ENCODE results near the gene SPRYD3. TPM values are rescaled to one million over a fixed set of nuclear protein-coding genes. Genes with fewer than 3 reads are reported as not detected.

Gene SPRYD3
- total RNA-seq, 1 donor from 2014 or later: 32.3 TPM

- DNase-seq (ENCODE audit: low read depth): no peak
- Histone ChIP-seq H3K36me3 (ENCODE audit: control insufficient read depth, insufficient read depth, low read length) (no peaks in the 10 kb centered on the region), H3K4me3 (ENCODE audit: low read depth, low read length) (no peak overlapping the region), H3K27me3 (ENCODE audit: control insufficient read depth, insufficient read depth, low read length) (no peaks in the 10 kb centered on the region)
- TF ChIP-seq CTCF (IDR thresholded peaks at IDR 0.05; ENCODE audit: insufficient read depth, low read length, poor library complexity, severe bottlenecking): no peak
These were observed 41.7 kb upstream of the SPRYD3 start for GRCh38 chr12:53120685-53121525.

- H3K36me3 ChIP-seq (ENCODE audit: control insufficient read depth, insufficient read depth, low read length): no peaks in the 10 kb centered on the region
- H3K4me3 ChIP-seq (ENCODE audit: low read depth, low read length): no peak overlapping the region
- TF ChIP-seq CTCF (IDR thresholded peaks at IDR 0.05; ENCODE audit: insufficient read depth, low read length, poor library complexity, severe bottlenecking): no peak
- H3K27me3 ChIP-seq (ENCODE audit: control insufficient read depth, insufficient read depth, low read length): no peaks in the 10 kb centered on the region
- no peak for DNase-seq (ENCODE audit: low read depth)
These were observed 39.6 kb upstream of the SPRYD3 start for GRCh38 chr12:53118751-53119300.

GRCh38 chr12:53115891-53116648, 36.9 kb upstream of the SPRYD3 start:
- no peak for DNase-seq (ENCODE audit: low read depth)
- no peak overlapping the region for H3K4me3 ChIP-seq (ENCODE audit: low read depth, low read length)
- no peaks in the 10 kb centered on the region for H3K27me3 ChIP-seq (ENCODE audit: control insufficient read depth, insufficient read depth, low read length)
- H3K36me3 ChIP-seq (ENCODE audit: control insufficient read depth, insufficient read depth, low read length): no peaks in the 10 kb centered on the region
- TF ChIP-seq CTCF (IDR thresholded peaks at IDR 0.05; ENCODE audit: insufficient read depth, low read length, poor library complexity, severe bottlenecking): no peak

- Histone ChIP-seq H3K36me3 (ENCODE audit: control insufficient read depth, insufficient read depth, low read length) (no peaks in the 10 kb centered on the region), H3K27me3 (ENCODE audit: control insufficient read depth, insufficient read depth, low read length) (no peaks in the 10 kb centered on the region), H3K4me3 (ENCODE audit: low read depth, low read length) (no peak overlapping the region)
- DNase-seq (ENCODE audit: low read depth): no peak
- TF ChIP-seq CTCF (IDR thresholded peaks at IDR 0.05; ENCODE audit: insufficient read depth, low read length, poor library complexity, severe bottlenecking): no peak
These were observed 36.1 kb upstream of the SPRYD3 start for GRCh38 chr12:53115112-53115890.

GRCh38 chr12:53113951-53114350, 34.8 kb upstream of the SPRYD3 start:
- no peak for DNase-seq (ENCODE audit: low read depth)
- Histone ChIP-seq H3K27me3 (ENCODE audit: control insufficient read depth, insufficient read depth, low read length) (no peaks in the 10 kb centered on the region), H3K36me3 (ENCODE audit: control insufficient read depth, insufficient read depth, low read length) (no peaks in the 10 kb centered on the region), H3K4me3 (ENCODE audit: low read depth, low read length) (no peak overlapping the region)
- TF ChIP-seq CTCF (IDR thresholded peaks at IDR 0.05; ENCODE audit: insufficient read depth, low read length, poor library complexity, severe bottlenecking): no peak

Measured in kidney epithelial cell (primary cell).